Left ventricle myocardium superior (tissue), 1 donor: ENCODE measurements around the gene EVC. TPM values are rescaled to one million over a fixed set of nuclear protein-coding genes. Genes with fewer than 3 reads are reported as not detected.
"Not testable (repeated sequence)": the region's sequence is repeated elsewhere in the genome, so short reads cannot be mapped to it uniquely, and the experiment has no call there.

Source experiments
- ATAC-seq: fragments of 200-7000 bp; cut with Tn5 transposase; one replicate; pipeline ENCODE4 v1.9.1; 2020; ENCODE audit warnings: mild to moderate bottlenecking, moderate library complexity
- DNase-seq: peaks from one replicate; pipeline ENCODE4 v3.0.0-alpha.2; 2020
- intact Hi-C: fragments of 100-400 bp; cut with micrococcal nuclease; formaldehyde crosslinking; loops from one replicate; pipeline ENCODE4 v1.11.0; 2022
- total RNA-seq: library from RNA; stranded (reverse); fragmentation: NEBNext Ultra II Directional; extraction: Animal tissue kit (Norgen Biotek cat#: 25700); gene quantifications from one replicate; pipeline ENCODE4 v1.2.1, GENCODE V29; 2021
- donor health status: DM: no; HTN: yes; CAD: no; lungs with severe emphysema.

EVC gene
- total RNA-seq, 1 donor from 2014 or later, result 6.3 TPM

DNA sequence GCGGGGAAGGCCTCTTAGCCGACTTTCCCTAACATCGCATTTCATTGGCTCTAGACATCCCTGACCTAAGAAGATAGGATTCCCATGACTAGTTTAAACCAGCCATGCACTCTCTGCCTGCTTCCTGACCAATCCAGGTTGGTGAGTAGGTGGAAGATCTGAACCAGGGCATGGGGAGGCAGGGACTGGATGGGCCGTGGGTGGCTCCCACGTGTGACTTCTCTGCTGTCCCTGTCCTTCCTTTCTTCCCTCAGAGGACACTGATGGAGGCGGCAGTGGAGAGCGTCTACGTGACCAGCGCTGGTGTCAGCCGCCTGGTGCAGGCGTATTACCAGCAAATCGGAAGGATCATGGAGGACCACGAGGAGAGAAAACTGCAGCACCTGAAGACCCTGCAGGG is 90.7 kb downstream of the EVC start:
- intact Hi-C loops, result no loop called here
- no peak for ATAC-seq
- no peak for DNase-seq

GRCh38 chr4:5802565-5802964 is 91.6 kb downstream of the EVC start:
- no peak for ATAC-seq
- DNase-seq, result no peak

DNA sequence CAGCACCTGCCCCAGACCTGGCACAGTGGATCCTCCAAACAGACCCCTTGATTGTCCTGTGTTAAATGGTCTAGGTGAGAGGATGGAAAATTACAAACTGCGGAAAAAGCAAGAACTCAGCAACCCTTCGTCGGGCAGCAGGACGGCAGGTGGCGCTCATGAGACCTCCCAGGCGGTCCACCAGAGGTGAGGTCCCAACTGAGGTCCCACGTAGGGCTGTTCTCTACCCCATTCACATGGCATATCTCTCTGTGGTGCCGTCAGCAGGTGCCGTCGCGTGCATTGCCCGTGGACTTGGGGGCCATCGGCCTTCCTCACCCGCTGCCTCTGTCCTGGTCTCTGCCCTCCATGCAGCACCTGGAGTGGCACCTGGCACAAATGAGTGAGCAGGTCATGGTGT is 93.7 kb downstream of the EVC start:
- intact Hi-C loops, result no loop called here
- no peak for ATAC-seq

More at GRCh38 chr4:5802565-5802964, 91.6 kb downstream of the EVC start:
- intact Hi-C loops, result no loop called here

GRCh38 chr4:5805270-5805669 is 94.3 kb downstream of the EVC start:
- intact Hi-C loops, result no loop called here
- DNase-seq (no peak), ATAC-seq (no peak)

More for the DNA sequence above, 93.7 kb downstream of the EVC start:
- no peak for DNase-seq

GRCh38 chr4:5808081-5808741 is 97.2 kb downstream of the EVC start:
- intact Hi-C loops, result no loop called here
- ATAC-seq, result peak; percentile 42
- DNase-seq, result peak; percentile 42

- ATAC-seq, result no peak
- intact Hi-C loops, result no loop called here
These were observed 98.3 kb downstream of the EVC start for GRCh38 chr4:5809216-5809776.

DNA sequence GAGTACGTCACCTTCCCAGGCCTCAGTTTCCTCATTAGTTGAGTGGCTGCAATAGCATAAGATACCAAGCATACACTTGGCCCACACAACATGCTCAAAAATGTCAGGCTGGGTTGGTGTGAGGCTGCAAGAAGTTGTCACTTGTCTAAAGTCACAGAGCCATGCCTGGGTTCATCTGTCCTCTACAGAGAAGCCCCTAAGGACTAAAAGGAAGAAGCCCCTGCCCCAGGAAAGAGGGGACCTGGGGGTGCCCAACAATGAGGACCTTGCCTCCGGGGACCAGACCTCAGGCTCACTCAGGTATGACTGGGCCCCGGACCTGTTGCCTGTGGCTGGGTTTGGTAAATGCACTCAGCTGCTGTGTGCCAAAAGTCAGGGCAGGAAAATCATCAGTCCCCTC is 99.2 kb downstream of the EVC start:
- intact Hi-C loops, result no loop called here
- DNase-seq, result no peak
- no peak for ATAC-seq

More at GRCh38 chr4:5809216-5809776, 98.3 kb downstream of the EVC start:
- DNase-seq, result no peak

DNA sequence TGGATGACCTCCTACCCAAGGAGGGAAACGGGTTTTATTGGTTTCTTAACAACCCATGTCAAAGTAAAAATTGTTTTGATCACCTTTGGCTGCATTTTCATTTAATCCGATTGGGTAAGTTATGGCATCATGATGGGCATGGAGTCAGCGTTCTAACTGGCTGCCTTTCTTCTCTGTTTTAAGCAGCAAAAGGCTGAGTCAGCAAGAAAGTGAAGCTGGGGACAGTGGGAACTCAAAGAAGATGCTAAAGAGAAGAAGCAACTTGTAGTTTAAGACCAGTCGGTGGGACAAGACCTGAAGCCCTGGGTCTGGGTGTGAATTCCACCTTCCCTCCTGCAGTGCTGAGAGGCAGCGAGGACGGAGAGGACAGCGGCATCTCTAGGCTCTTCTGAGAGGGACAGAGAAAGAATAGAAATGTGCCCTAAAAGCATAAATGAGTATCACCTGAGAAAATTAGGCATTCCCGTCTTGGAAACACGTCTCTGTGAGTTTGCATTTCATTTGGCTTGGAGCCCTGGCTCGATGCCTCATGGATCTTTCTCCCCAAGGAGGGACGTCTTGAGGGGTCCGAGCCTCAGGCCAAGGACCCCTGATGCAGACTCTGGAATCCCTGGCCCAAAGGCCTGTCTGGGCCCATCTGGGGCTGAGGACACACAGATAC is 99.9 kb downstream of the EVC start:
- intact Hi-C loops, result no loop called here
- DNase-seq (no peak), ATAC-seq (no peak)

DNA sequence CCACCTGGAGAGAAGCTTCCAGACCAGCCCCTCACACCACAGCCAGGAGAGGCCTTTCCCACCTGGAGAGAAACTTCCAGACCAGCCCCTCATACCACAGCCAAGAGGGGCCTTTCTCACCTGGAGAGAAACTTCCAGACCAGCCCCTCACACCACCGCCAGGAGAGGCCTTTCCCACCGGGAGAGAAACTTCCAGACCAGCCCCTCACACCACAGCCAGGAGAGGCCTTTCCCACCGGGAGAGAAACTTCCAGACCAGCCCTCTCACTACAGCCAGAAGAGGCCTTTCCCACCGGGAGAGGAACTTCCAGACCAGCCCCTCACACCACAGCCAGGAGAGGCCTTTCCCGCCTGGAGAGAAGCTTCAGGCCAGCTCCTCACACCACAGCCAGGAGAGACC is 101.1 kb downstream of the EVC start:
- DNase-seq, ATAC-seq, intact Hi-C loops: not testable (repeated sequence)

GRCh38 chr4:5812506-5813229 is 101.7 kb downstream of the EVC start:
- ATAC-seq, result peak; percentile 75
- intact Hi-C loops, result no loop called here
- no peak for DNase-seq

DNA sequence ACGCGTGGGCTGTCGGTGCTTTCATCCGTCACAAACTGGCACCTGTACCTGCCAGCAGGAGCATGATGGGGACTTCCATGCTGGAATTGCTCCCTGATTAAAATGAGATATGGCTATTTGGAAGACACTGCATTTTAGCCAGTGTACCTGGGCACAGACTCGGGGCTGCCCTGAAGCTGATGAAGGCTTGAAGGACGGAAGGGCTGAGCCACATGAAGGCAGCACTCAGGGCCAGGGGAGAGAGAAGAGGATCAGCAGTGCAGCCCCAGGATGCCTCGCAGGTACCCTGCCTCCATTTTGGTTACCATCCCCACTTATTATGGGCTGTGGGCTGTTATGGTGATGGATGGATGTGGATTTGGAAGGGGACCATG is 102.9 kb downstream of the EVC start:
- ATAC-seq (peak; percentile 11), DNase-seq (no peak)
- intact Hi-C loops, result no loop called here

DNA sequence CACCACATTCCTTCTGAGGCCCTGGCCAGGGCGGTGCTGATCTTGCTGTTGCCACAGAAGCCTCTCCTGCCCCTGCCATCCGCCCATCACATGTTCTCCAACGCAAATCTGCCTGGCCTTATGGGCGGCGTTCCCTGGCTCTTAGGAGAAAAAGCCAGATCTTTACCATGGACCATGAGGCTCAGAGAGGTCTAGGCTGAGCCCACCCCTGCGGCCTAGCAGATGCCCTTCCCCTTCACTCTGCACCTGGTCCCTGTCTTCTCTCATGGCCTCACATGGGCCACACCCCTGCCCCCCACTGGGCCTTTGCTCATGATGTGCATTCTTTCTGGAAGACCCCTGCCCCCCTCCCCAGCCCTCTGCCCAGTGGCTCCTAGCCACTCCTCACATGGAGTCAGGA is 103.4 kb downstream of the EVC start:
- DNase-seq (no peak), ATAC-seq (no peak)
- intact Hi-C loops, result no loop called here

- DNase-seq (no peak), ATAC-seq (no peak)
- intact Hi-C loops, result no loop called here
These were observed 104.6 kb downstream of the EVC start for GRCh38 chr4:5815641-5816040.

GRCh38 chr4:5816101-5816500 is 105.1 kb downstream of the EVC start:
- ATAC-seq (no peak), DNase-seq (no peak)
- intact Hi-C loops, result no loop called here

DNA sequence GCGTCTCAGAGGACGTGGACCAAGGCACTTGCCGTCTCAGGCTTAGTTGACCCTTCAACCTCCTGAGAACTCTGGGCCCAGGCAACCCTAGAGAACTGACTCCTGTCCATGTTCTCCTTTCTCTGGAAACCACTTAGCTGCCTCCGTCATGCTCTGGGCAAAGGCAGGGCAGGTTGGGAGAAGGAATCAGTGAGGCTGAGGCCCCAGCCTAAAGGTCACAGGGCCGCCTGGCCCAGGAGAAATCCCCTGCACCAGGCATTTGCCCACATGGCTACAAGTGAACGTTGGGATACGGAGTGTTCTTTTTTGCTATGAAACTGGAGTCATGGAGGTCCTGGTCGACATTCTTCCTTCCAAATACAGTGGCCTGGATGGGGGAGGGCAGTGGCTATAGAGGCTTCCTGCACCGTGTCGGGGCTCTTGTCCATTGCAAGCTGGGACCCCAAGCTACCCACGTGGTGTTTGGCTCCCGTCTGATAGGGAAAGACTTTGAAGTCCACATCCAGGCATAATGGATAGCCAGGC is 105.9 kb downstream of the EVC start:
- no peak for ATAC-seq
- DNase-seq, result no peak
- intact Hi-C loops, result no loop called here

- DNase-seq (no peak), ATAC-seq (no peak)
- intact Hi-C loops, result no loop called here
These were observed 110.8 kb downstream of the EVC start for GRCh38 chr4:5821665-5822358.

- no peak for DNase-seq
- ATAC-seq, result no peak
- intact Hi-C loops, result no loop called here
These were observed 111.6 kb downstream of the EVC start for GRCh38 chr4:5822619-5823018.

DNA sequence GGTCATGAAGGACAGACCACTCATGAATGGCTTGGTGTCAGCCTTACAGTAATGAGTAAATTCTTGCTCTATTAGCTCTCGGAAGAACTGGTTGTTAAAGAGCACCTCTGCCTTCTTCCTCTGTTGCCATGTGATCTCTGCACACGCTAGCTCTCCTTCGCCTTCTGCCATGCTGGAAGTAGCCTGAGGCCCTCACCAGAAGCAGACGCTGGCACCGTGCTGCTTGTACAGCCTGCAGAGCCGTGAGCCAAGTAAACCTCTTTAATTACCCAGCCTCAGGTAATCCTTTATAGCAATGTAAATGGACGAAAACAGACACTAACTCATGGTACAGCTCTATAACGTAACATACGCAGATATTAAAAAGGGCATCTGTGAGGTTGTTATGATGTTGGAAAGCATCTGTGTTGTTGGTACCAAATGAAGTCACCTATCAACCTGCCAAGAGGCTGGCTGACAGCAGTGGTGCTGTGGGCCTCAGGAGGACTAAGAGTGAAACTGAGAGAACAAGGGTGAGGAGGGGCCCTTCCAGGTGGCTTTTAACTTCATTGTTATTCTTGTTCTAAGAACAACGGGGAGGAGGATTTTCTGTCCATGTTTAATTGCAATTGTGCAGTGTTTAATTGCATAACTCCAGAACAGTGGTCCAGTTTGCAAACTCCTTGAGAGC is 112.7 kb downstream of the EVC start:
- DNase-seq (no peak), ATAC-seq (no peak)
- intact Hi-C loops, result no loop called here

GRCh38 chr4:5824227-5824626 is 113.2 kb downstream of the EVC start:
- intact Hi-C loops, result no loop called here
- ATAC-seq (no peak), DNase-seq (no peak)
